Measurements from ENCODE around the gene SEC14L1. TPM values are rescaled to one million over a fixed set of nuclear protein-coding genes. Genes with fewer than 3 reads are reported as not detected.

The SEC14L1 gene
- total RNA-seq, 2 donors from 2014 or later = 48.2 to 54.0 TPM

DNA sequence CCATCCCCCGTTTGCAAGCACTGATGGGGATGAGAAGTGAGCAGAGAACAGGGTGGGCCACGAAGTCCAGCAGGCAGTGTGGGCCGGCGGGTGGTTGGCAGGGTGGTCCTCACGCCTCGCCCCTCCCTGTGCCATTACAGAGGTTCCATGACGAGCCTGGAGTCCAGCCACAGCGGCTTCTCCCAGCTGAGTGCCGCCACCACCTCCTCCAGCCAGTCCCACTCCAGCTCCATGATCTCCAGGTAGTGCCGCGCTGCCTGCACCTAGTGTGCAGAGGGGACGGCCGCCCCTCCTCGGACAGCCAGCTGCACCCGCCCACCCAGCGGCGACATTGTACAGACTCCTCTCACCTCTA is 73.0 kb downstream of the SEC14L1 start:
- peak overlapping the region; percentile 54 to 58 for H3K27ac ChIP-seq
- no peak overlapping the region for H3K4me3 ChIP-seq
- no peaks in the 10 kb centered on the region for H3K9me3 ChIP-seq
- DNase-seq (ENCODE audit: low spot score) = no peak
- TF ChIP-seq, protein P1, sequence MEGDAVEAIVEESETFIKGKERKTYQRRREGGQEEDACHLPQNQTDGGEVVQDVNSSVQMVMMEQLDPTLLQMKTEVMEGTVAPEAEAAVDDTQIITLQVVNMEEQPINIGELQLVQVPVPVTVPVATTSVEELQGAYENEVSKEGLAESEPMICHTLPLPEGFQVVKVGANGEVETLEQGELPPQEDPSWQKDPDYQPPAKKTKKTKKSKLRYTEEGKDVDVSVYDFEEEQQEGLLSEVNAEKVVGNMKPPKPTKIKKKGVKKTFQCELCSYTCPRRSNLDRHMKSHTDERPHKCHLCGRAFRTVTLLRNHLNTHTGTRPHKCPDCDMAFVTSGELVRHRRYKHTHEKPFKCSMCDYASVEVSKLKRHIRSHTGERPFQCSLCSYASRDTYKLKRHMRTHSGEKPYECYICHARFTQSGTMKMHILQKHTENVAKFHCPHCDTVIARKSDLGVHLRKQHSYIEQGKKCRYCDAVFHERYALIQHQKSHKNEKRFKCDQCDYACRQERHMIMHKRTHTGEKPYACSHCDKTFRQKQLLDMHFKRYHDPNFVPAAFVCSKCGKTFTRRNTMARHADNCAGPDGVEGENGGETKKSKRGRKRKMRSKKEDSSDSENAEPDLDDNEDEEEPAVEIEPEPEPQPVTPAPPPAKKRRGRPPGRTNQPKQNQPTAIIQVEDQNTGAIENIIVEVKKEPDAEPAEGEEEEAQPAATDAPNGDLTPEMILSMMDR (IDR thresholded peaks at IDR 0.05) = peak in 1 of 2 donors; percentile 30
- H3K36me3 ChIP-seq = peaks cover 76% of the 10 kb centered on the region
- H3K4me1 ChIP-seq = peaks cover 0 to 59% of the 10 kb centered on the region in 2 donors
- H3K27me3 ChIP-seq = no peaks in the 10 kb centered on the region

DNA sequence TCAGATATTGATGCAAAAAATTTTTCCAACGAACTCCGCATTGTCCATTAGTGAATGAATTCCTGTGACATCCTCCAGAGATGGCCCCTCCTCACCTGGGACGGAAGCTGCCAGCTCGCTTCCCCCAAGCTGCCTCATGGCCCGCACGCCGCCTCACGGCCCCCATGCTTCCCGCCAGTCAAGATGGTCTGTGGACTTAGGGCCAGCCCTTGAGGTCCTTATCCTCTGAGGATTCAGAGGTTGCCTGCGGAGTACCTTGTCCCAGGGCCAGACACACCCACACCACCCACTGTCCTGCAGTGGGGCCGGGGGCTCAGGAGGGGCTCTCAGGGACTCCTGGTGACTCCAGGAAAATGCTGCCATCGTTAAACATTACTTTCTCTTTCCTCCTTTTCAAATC is 73.6 kb downstream of the SEC14L1 start:
- no peaks in the 10 kb centered on the region for H3K9me3 ChIP-seq
- no peak overlapping the region for H3K4me3 ChIP-seq
- peaks cover 78% of the 10 kb centered on the region for H3K36me3 ChIP-seq
- H3K27ac ChIP-seq = peak overlapping the region in 1 of 2 donors; percentile 54
- peaks cover 0 to 53% of the 10 kb centered on the region in 2 donors for H3K4me1 ChIP-seq
- TF ChIP-seq, protein P1 (IDR thresholded peaks at IDR 0.05) = no peak
- no peaks in the 10 kb centered on the region for H3K27me3 ChIP-seq
- DNase-seq (ENCODE audit: low spot score) = no peak

DNA sequence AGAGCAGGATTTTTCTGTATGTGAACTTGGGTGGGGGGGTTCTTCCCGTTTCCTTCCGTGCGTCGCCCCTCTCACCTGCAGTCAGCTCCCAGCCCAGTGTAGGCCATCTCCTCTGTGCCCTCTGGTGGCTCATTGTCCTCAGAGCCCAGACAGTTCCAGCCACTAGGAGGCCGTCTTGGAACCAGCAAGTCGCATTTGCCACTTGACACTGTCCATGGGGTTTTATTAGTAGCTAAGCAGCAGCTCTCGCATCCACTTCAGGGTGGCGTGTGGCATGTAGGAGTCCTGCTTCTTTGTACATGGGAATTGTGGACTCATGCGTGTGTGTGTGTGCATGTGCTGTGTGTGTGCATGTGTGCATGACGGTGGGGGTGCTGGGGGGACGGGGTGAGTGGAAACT is 74.0 kb downstream of the SEC14L1 start:
- peaks cover 74% of the 10 kb centered on the region for H3K36me3 ChIP-seq
- H3K4me1 ChIP-seq = peaks cover 0 to 49% of the 10 kb centered on the region in 2 donors
- H3K9me3 ChIP-seq = no peaks in the 10 kb centered on the region
- H3K27ac ChIP-seq = peak overlapping the region in 1 of 2 donors; percentile 54
- DNase-seq (ENCODE audit: low spot score) = no peak
- TF ChIP-seq, protein P1 (IDR thresholded peaks at IDR 0.05) = peak; percentile 44 to 67
- H3K4me3 ChIP-seq = no peak overlapping the region
- H3K27me3 ChIP-seq = no peaks in the 10 kb centered on the region

DNA sequence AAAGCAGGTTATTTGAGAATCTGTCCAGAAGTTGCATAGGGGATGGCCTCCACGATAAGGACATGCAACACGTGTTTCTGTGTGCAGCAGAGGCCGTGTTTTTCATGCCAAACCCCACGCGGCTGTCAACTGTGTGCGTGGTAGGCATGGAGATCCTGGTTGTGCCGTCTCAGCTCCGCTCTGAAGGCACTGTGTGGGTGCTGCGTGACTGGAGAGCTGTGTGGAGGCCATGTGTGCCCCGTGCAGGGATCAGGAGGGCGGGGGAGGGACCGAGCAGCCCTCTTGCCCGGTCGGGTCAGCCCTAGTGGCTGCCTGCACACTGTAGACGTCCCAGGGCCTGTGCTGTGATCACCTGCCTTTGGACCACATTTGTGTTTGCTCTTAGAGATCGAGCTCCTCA is 74.5 kb downstream of the SEC14L1 start:
- no peak overlapping the region for H3K27ac ChIP-seq
- peaks cover 69% of the 10 kb centered on the region for H3K36me3 ChIP-seq
- TF ChIP-seq, protein P1 (IDR thresholded peaks at IDR 0.05) = no peak
- H3K9me3 ChIP-seq = no peaks in the 10 kb centered on the region
- no peak overlapping the region for H3K4me3 ChIP-seq
- DNase-seq (ENCODE audit: low spot score) = no peak
- H3K27me3 ChIP-seq = no peaks in the 10 kb centered on the region
- H3K4me1 ChIP-seq = peaks cover 0 to 44% of the 10 kb centered on the region in 2 donors

DNA sequence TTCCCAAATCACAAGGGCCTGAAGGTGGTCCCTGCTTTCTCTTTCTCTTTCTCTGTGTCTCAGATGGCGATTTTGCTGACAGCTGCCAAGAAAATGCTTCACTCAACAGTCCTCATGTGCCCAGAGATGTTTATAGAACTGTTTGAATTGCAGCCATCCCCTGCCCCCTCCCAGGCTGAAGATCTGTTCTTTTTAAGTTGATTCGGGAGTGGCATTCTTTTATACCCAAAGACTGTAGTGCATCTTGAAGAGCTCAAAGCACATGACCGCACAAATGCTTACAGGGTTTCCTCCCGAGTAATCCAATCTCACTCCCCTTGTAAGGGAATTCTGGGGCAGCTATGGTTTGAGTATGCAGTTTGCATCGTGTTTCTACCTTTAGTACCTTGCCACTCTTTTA is 75.7 kb downstream of the SEC14L1 start:
- no peak for DNase-seq (ENCODE audit: low spot score)
- H3K36me3 ChIP-seq = peaks cover 57% of the 10 kb centered on the region
- H3K4me3 ChIP-seq = no peak overlapping the region
- H3K27ac ChIP-seq = no peak overlapping the region
- no peaks in the 10 kb centered on the region for H3K9me3 ChIP-seq
- H3K27me3 ChIP-seq = no peaks in the 10 kb centered on the region
- H3K4me1 ChIP-seq = peaks cover 0 to 37% of the 10 kb centered on the region in 2 donors
- TF ChIP-seq, protein P1 (IDR thresholded peaks at IDR 0.05) = no peak

DNA sequence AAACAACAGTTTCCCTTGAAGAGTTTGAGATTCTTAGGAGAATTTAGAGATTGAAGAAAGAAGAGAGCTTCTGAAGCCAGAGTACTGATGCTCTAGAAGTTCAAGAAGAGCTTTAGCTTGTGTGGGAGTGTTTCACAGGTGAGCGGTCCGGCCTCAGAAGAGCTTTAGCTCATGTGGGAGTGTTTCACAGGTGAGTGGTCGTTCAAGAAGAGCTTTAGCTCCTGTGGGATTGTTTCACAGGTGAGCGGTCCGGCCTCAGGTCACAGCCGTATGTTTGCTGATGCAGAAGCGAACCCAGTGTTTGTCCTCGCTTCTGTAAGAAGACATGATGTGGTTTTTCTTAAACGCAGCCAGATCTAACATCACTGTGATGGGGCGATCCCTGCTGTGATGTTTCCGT is 76.4 kb downstream of the SEC14L1 start:
- H3K36me3 ChIP-seq = peaks cover 50% of the 10 kb centered on the region
- H3K4me1 ChIP-seq = peaks cover 0 to 37% of the 10 kb centered on the region in 2 donors
- H3K4me3 ChIP-seq = no peak overlapping the region

More for the DNA sequence above, 76.4 kb downstream of the SEC14L1 start:
- H3K9me3 ChIP-seq = no peaks in the 10 kb centered on the region
- H3K27me3 ChIP-seq = no peaks in the 10 kb centered on the region
- no peak overlapping the region for H3K27ac ChIP-seq
- no peak for DNase-seq (ENCODE audit: low spot score)
- TF ChIP-seq, protein P1 (IDR thresholded peaks at IDR 0.05) = no peak

Measured in right atrium auricular region (tissue), 2 donors.